Measurements from ENCODE around the gene NAA40.
A peak's percentile ranks its signal among the peaks of the same experiment; 100 is the strongest.
"Not testable (repeated sequence)": the region's sequence is repeated elsewhere in the genome, so short reads cannot be mapped to it uniquely, and the experiment has no call there.

Gene NAA40

GRCh38 chr11:63940786-63941185, 2.0 kb downstream of the NAA40 start:
- H3K79me2 ChIP-seq (ENCODE audit: control insufficient read depth, insufficient read depth, low read length, unreplicated experiment) = peaks cover 55% of the 10 kb centered on the region
- no peaks in the 10 kb centered on the region for H3K27me3 ChIP-seq (ENCODE audit: insufficient read depth, low read length)
- H3K4me3 ChIP-seq (ENCODE audit: low read depth, low read length) = no peak overlapping the region
- no peaks in the 10 kb centered on the region for H3K36me3 ChIP-seq (ENCODE audit: insufficient read depth, low read length)
- no peak overlapping the region for H3K27ac ChIP-seq (ENCODE audit: low read depth, low read length)
- H2AFZ ChIP-seq (ENCODE audit: low read length, unreplicated experiment) = no peak overlapping the region
- peaks cover 20% of the 10 kb centered on the region for H3K4me1 ChIP-seq (ENCODE audit: control insufficient read depth, insufficient read depth, low read length, unreplicated experiment)

- no peaks in the 10 kb centered on the region for H3K36me3 ChIP-seq (ENCODE audit: insufficient read depth, low read length)
- no peak overlapping the region for H3K4me3 ChIP-seq (ENCODE audit: low read depth, low read length)
- H3K4me1 ChIP-seq (ENCODE audit: control insufficient read depth, insufficient read depth, low read length, unreplicated experiment) = peaks cover 20% of the 10 kb centered on the region
- H2AFZ ChIP-seq (ENCODE audit: low read length, unreplicated experiment) = no peak overlapping the region
- H3K27me3 ChIP-seq (ENCODE audit: insufficient read depth, low read length) = no peaks in the 10 kb centered on the region
- peaks cover 55% of the 10 kb centered on the region for H3K79me2 ChIP-seq (ENCODE audit: control insufficient read depth, insufficient read depth, low read length, unreplicated experiment)
- H3K27ac ChIP-seq (ENCODE audit: low read depth, low read length) = no peak overlapping the region
Measured at GRCh38 chr11:63941901-63942300, 3.1 kb downstream of the NAA40 start.

DNA sequence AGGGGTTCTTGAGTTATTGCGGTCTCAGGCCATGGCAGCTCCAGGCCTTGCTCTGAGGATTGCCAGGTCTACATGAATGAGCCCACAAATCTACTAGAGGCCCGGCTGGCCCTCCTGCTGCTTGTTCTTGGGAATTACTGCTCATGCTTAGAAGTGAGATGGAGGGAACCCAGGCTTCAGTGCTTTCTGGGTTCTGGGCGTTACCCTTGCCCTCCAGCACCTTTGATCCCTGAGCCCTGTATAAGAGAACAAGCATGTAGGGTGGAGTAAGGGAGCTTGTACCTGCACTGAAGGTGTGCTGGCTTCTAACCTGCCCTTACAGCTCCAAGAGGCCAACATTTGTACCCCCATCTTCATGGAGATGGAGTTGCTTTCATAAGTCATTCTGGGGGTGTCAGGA, 4.0 kb downstream of the NAA40 start:
- H3K27ac ChIP-seq (ENCODE audit: low read depth, low read length) = no peak overlapping the region
- H3K4me3 ChIP-seq (ENCODE audit: low read depth, low read length) = no peak overlapping the region
- peaks cover 20% of the 10 kb centered on the region for H3K4me1 ChIP-seq (ENCODE audit: control insufficient read depth, insufficient read depth, low read length, unreplicated experiment)
- H3K79me2 ChIP-seq (ENCODE audit: control insufficient read depth, insufficient read depth, low read length, unreplicated experiment) = peaks cover 55% of the 10 kb centered on the region
- H2AFZ ChIP-seq (ENCODE audit: low read length, unreplicated experiment) = no peak overlapping the region
- no peaks in the 10 kb centered on the region for H3K36me3 ChIP-seq (ENCODE audit: insufficient read depth, low read length)
- no peaks in the 10 kb centered on the region for H3K27me3 ChIP-seq (ENCODE audit: insufficient read depth, low read length)

GRCh38 chr11:63944987-63945386, 6.2 kb downstream of the NAA40 start:
- H3K36me3 ChIP-seq (ENCODE audit: insufficient read depth, low read length) = 0 out of 2 replicates have a peak, but pooled peaks cover 2% of the 10 kb centered on the region
- H2AFZ ChIP-seq (ENCODE audit: low read length, unreplicated experiment) = no peak overlapping the region
- peaks cover 45% of the 10 kb centered on the region for H3K79me2 ChIP-seq (ENCODE audit: control insufficient read depth, insufficient read depth, low read length, unreplicated experiment)
- peaks cover 16% of the 10 kb centered on the region for H3K4me1 ChIP-seq (ENCODE audit: control insufficient read depth, insufficient read depth, low read length, unreplicated experiment)
- H3K4me3 ChIP-seq (ENCODE audit: low read depth, low read length) = no peak overlapping the region
- H3K27me3 ChIP-seq (ENCODE audit: insufficient read depth, low read length) = no peaks in the 10 kb centered on the region
- H3K27ac ChIP-seq (ENCODE audit: low read depth, low read length) = peak overlapping the region; percentile 49; the same call in 1 of the 2 replicates

DNA sequence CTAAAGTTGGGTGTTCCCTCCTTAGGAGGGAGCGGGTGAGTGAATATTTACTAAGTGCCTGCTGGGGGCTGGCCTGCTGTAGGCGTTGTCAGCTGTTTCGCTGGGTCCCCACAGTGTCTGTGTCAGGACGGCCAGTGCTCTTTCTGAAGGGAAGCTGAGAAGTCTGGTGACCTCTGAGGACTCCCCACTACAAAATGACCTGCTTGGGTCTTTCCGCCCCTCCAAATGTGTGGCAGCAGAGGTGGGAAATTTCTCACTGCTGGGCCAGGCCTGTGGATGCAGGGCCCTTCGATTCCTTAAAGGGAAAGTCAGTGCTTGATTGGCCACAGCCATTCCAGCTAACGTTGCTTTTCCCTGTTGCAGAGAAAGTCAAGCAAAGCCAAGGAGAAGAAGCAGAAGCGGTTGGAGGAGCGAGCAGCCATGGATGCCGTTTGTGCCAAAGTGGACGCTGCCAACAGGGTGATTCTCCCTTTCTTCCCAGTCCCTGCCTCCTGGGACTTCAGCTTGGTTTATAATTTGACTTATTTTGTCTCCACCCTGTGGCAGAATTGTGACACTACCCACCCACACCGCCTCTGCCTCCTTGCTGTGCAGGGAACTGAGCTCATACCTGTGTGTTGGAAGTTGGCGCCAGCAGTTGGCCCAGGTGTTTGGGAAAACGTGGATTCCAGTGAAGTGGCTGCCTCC, 6.8 kb downstream of the NAA40 start:
- Histone ChIP-seq H3K79me2 (ENCODE audit: control insufficient read depth, insufficient read depth, low read length, unreplicated experiment) (peaks cover 39% of the 10 kb centered on the region), H3K27ac (ENCODE audit: low read depth, low read length) (peak overlapping the region; percentile 49; the same call in 1 of the 2 replicates)

DNA sequence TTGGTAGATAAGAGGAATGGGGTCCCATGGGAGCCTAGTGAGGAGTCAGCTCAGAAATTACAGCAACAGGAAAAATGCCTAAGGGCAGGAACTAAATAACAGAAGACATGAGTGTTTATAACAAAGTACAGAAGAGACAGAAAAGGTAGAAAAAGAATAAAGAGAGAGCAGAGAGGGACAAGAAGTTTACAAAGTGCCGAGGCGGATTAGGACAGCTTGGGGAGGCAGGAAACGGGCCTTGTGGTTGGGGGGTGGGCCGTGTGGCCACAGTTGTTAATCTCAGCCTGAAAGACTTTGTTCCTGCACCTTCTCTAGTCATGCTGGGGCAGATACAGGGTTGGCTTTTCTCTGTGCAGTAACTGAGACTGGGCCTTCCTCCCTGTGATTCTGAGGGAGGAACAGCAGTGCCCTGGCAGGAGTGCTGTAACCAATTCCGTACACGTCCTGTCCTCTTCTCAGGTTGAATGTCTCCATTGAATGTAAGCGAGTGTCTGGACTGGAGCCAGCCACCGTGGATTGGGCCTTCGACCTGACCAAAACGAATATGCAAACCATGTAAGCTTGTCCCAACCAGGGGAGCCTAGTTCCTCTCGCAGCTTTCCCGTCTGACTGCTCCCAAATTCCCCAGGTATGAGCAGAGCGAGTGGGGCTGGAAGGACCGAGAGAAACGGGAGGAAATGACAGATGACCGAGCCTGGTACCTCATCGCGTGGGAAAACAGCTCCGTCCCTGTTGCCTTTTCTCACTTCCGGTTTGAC, 13.2 kb downstream of the NAA40 start:
- no peak overlapping the region for H3K4me3 ChIP-seq (ENCODE audit: low read depth, low read length)
- H3K27me3 ChIP-seq (ENCODE audit: insufficient read depth, low read length) = no peaks in the 10 kb centered on the region
- H3K4me1 ChIP-seq (ENCODE audit: control insufficient read depth, insufficient read depth, low read length, unreplicated experiment) = peaks cover 2% of the 10 kb centered on the region
- no peaks in the 10 kb centered on the region for H3K79me2 ChIP-seq (ENCODE audit: control insufficient read depth, insufficient read depth, low read length, unreplicated experiment)
- no peak overlapping the region for H3K27ac ChIP-seq (ENCODE audit: low read depth, low read length)
- H2AFZ ChIP-seq (ENCODE audit: low read length, unreplicated experiment) = no peak overlapping the region
- H3K36me3 ChIP-seq (ENCODE audit: insufficient read depth, low read length) = peaks cover 2% of the 10 kb centered on the region; the same call in 1 of the 2 replicates

More for the DNA sequence above, 6.8 kb downstream of the NAA40 start:
- Histone ChIP-seq H3K36me3 (ENCODE audit: insufficient read depth, low read length) (0 out of 2 replicates have a peak, but pooled peaks cover 2% of the 10 kb centered on the region), H2AFZ (ENCODE audit: low read length, unreplicated experiment) (no peak overlapping the region), H3K4me1 (ENCODE audit: control insufficient read depth, insufficient read depth, low read length, unreplicated experiment) (peaks cover 15% of the 10 kb centered on the region), H3K27me3 (ENCODE audit: insufficient read depth, low read length) (no peaks in the 10 kb centered on the region), H3K4me3 (ENCODE audit: low read depth, low read length) (no peak overlapping the region; the same call in 1 of the 2 replicates)

DNA sequence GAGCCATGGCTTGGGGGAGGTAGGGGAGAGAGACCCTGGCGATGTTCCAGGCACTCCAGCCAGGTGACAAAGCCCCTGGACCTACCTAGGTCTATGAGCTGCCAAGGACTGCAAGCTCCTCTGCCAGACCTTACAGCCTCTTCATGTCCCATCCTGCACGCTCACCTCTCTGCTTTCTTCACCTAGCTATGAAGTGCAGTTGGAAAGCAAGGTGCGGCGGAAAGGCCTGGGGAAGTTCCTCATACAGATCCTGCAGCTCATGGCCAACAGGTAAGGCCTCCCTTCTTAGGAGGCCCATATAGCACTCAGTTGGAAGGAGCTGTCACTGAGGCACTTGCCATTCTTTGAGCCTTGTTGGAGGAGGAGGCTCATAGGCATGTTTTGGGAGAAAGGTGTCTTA, 13.8 kb downstream of the NAA40 start:
- H3K27me3 ChIP-seq (ENCODE audit: insufficient read depth, low read length) = no peaks in the 10 kb centered on the region
- H3K4me3 ChIP-seq (ENCODE audit: low read depth, low read length) = no peak overlapping the region
- H3K36me3 ChIP-seq (ENCODE audit: insufficient read depth, low read length) = peaks cover 2% of the 10 kb centered on the region; the same call in 1 of the 2 replicates
- H2AFZ ChIP-seq (ENCODE audit: low read length, unreplicated experiment) = no peak overlapping the region
- H3K4me1 ChIP-seq (ENCODE audit: control insufficient read depth, insufficient read depth, low read length, unreplicated experiment) = peaks cover 2% of the 10 kb centered on the region
- no peaks in the 10 kb centered on the region for H3K79me2 ChIP-seq (ENCODE audit: control insufficient read depth, insufficient read depth, low read length, unreplicated experiment)
- H3K27ac ChIP-seq (ENCODE audit: low read depth, low read length) = no peak overlapping the region

DNA sequence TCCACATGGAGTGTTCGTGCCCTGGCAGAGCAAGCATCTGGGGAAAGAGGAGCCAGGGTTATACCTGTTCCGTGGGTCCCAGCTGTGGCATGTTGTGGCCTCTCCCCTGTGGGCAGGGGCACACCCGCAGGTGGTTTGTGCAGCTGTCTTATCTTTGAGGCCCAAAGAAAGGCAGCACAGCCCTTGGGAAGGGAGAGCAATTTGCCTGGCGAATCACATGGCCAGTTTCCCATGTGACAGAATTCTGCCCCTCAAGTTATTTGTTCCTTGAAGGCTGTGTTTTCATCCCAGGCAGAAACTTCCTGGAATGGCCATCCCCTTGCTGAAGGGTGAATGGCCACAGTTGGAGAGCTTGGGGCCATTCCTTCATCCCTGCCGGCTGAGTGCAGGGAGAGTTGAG, 19.2 kb downstream of the NAA40 start:
- no peaks in the 10 kb centered on the region for H3K4me1 ChIP-seq (ENCODE audit: control insufficient read depth, insufficient read depth, low read length, unreplicated experiment)
- no peak overlapping the region for H3K27ac ChIP-seq (ENCODE audit: low read depth, low read length)
- H3K4me3 ChIP-seq (ENCODE audit: low read depth, low read length) = no peak overlapping the region
- no peaks in the 10 kb centered on the region for H3K27me3 ChIP-seq (ENCODE audit: insufficient read depth, low read length)
- no peaks in the 10 kb centered on the region for H3K36me3 ChIP-seq (ENCODE audit: insufficient read depth, low read length)
- H3K79me2 ChIP-seq (ENCODE audit: control insufficient read depth, insufficient read depth, low read length, unreplicated experiment) = no peaks in the 10 kb centered on the region
- H2AFZ ChIP-seq (ENCODE audit: low read length, unreplicated experiment) = no peak overlapping the region

DNA sequence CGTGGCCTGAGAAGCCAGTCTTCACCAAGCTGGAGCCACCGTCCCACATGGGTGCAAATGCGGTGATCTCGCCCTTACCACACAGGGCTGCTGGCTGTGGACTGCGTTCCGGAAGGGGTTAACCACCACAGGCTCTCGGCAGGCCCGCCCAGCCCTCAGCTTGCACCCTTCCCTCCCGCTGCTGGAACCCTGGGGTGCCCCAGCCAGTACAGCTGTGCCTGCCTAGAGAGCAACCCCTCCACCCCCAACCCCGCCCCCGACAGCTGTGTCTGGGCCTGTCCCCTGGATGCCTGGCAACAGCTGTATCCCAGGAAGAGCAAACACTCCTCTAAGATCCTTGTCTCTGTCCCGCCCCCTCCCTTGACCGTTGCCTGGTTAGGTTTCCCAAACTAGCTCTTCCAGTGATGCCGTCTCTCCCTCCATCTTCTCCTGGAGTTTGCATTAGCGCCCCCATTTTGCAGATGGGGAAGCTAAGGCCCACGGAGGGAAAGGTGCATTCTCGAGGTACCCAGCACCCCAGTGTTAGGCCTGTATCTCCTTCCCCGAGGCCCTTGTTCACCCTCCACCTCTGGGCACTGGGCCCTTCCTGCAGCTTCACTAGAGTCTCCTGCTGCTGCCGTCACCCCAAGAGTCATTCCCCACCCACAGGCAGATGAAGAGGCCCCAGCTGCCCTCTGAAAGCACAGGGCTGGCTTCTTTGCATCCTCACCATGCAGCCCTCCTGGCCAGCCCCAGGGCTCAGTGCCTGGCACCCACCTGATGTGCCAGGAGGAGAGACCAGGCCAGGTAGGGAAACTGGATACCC, 23.0 kb downstream of the NAA40 start:
- Histone ChIP-seq H3K27me3 (ENCODE audit: insufficient read depth, low read length) (no peaks in the 10 kb centered on the region), H3K27ac (ENCODE audit: low read depth, low read length) (no peak overlapping the region), H3K36me3 (ENCODE audit: insufficient read depth, low read length) (no peaks in the 10 kb centered on the region), H3K4me1 (ENCODE audit: control insufficient read depth, insufficient read depth, low read length, unreplicated experiment) (no peaks in the 10 kb centered on the region), H3K4me3 (ENCODE audit: low read depth, low read length) (no peak overlapping the region), H2AFZ (ENCODE audit: low read length, unreplicated experiment) (no peak overlapping the region), H3K79me2 (ENCODE audit: control insufficient read depth, insufficient read depth, low read length, unreplicated experiment) (no peaks in the 10 kb centered on the region)

DNA sequence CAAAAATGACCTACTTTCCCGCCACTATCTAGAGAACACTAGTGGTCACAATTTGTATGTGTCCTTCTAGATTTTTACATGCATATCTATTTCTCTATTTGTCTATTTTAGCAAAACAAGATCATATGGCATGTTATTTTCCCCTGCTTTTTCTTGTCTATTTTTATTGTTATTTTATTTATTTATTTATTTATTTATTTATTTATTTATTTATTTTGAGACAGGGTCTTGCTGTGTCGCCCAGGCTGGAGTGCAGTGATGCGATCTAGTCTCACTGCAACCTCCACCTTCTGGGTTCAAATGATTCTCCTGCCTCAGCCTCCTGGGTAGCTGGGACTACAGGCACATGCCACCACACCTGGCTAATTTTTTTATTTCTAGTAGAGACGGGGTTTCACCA, 25.1 kb downstream of the NAA40 start:
- not testable (repeated sequence) for H3K4me1 ChIP-seq (ENCODE audit: control insufficient read depth, insufficient read depth, low read length, unreplicated experiment); H3K36me3 ChIP-seq (ENCODE audit: insufficient read depth, low read length); H3K27me3 ChIP-seq (ENCODE audit: insufficient read depth, low read length); H3K27ac ChIP-seq (ENCODE audit: low read depth, low read length); H2AFZ ChIP-seq (ENCODE audit: low read length, unreplicated experiment); H3K79me2 ChIP-seq (ENCODE audit: control insufficient read depth, insufficient read depth, low read length, unreplicated experiment); H3K4me3 ChIP-seq (ENCODE audit: low read depth, low read length)

Measured in ACC112 (cell line).